Astrocyte of the cerebellum (primary cell): ENCODE data around the gene LHFPL3.

Experiments used
- DNase-seq: peaks from one replicate; pipeline ENCODE4 v3.0.0-alpha.2; 2011; ENCODE audit warnings: low read depth
- H3K4me3 ChIP-seq: 2 replicates; pipeline ENCODE4 v1.5.1; 2011; ENCODE audit warnings: mild to moderate bottlenecking, low read depth, low read length, moderate library complexity
- CTCF ChIP-seq: IDR thresholded peaks from 2 replicates; pipeline ENCODE4 v1.5.1; 2012; ENCODE audit warnings: low read length, low read depth, moderate library complexity, mild to moderate bottlenecking; ENCODE audit errors: missing control alignments
- in situ Hi-C: cut with HindIII; loops from 2 replicates; pipeline ENCODE4 v1.10.0; 2017; ENCODE audit warnings: low sequenced_read_pairs

The LHFPL3 gene

GRCh38 chr7:104938741-104939390 is 610.5 kb downstream of the LHFPL3 start:
- no peak for TF ChIP-seq CTCF
- no peak for DNase-seq
- no peak overlapping the region for H3K4me3 ChIP-seq
- in situ Hi-C loops: no loop called here

DNA sequence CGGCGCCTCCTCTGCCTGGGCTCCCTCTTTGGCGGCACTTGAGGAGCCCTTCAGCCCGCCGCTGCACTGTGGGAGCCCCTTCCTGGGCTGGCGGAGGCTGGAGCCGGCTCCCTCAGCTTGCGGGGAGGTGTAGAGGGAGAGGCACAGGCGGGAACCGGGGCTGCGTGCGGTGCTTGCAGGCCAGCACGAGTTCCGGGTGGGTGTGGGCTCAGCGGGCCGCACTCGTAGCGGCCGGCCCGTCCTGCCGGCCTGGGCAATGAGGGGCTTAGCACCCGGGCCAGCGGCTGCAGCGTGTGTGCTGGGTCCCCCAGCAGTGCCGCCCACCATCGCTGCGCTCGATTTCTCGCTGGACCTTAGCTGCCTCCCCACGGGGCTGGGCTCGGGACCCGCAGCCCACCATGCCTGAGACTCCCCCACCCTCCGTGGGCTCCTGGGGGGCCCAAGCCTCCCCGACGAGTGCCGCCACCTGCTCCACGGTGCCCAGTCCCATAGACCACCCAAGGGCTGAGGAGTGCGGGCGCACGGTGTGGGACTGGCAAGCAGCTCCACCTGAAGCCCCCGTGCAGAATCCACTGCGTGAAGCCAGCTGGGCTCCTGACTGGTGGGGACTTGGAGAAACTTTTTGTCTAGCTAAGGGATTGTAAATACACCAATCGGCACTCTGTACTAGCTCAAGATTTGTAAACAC is 611.8 kb downstream of the LHFPL3 start:
- TF ChIP-seq CTCF: no peak
- no peak overlapping the region for H3K4me3 ChIP-seq
- in situ Hi-C loops: no loop called here
- DNase-seq: no peak

GRCh38 chr7:104943502-104944343 is 615.3 kb downstream of the LHFPL3 start:
- no peak overlapping the region for H3K4me3 ChIP-seq
- in situ Hi-C loops: no loop called here
- peak; percentile 73 for DNase-seq
- no peak for TF ChIP-seq CTCF

GRCh38 chr7:104945599-104945956 is 617.2 kb downstream of the LHFPL3 start:
- no peak for TF ChIP-seq CTCF
- in situ Hi-C loops: loop anchor here (5.0 kb wide), 1 partner anchor 37 kb away; no protein-coding TSS in a partner anchor
- no peak for DNase-seq
- no peak overlapping the region for H3K4me3 ChIP-seq

DNA sequence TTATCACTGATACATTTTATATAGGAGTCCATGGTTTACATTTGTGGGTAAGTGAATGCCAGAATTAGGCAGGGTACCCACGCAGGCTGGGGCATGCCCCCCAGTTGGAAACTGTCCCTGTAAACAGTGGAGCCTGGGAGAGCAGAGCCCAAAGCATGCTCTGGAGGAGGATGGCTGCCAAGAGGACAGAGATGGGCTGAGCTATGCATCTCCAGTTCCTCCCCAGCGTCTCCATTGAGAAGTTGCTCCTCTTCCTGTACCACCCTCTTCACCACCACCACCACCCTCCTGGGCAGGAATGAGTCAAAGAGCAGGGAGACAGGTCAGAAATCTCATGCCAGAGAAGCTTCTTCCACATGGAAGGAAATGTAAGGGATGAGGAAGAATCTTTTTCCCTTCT is 617.9 kb downstream of the LHFPL3 start:
- in situ Hi-C loops: loop anchor here (5.0 kb wide), 1 partner anchor 36 kb away; no protein-coding TSS in a partner anchor
- no peak for TF ChIP-seq CTCF
- H3K4me3 ChIP-seq: no peak overlapping the region
- no peak for DNase-seq

DNA sequence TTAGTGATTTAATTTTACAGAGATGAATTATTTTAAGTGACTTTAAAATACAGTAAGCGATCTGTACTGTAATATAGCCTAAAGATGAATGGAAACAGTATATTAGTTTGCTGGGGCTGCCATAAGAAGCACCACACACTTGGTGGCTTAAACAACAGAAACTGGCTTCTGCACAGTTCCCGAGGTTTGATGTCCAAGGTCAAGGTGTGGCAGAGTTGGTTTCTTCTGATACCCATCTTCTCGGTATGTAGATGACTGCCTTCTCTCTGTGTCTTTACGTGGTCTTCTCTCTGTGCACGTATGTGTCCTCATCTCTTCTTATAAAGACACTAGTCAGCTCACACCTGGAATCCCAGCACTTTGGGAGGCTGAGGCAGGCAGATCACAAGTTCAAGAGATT is 621.6 kb downstream of the LHFPL3 start:
- no peak overlapping the region for H3K4me3 ChIP-seq
- no peak for TF ChIP-seq CTCF
- DNase-seq: no peak
- in situ Hi-C loops: no loop called here
